Lower lobe of right lung (tissue), 2 donors: ENCODE measurements around the gene SNRK. TPM values are rescaled to one million over a fixed set of nuclear protein-coding genes. Genes with fewer than 3 reads are reported as not detected.

Experiments used
- ATAC-seq, 2 donors: fragments of 200-7000 bp; cut with Tn5 transposase; one replicate each; pipeline ENCODE4 v1.9.1; 2020 to 2022; ENCODE audit warnings: mild to moderate bottlenecking in 2 of 2, moderate library complexity in 2 of 2
- DNase-seq: peaks from one replicate; pipeline ENCODE4 v3.0.0-alpha.2; 2020
- H3K27ac ChIP-seq: fragments of 200-600 bp; one replicate; pipeline ENCODE4 v1.8.0; 2022
- H3K27me3 ChIP-seq: fragments of 200-600 bp; one replicate; pipeline ENCODE4 v1.8.0; 2022; ENCODE audit warnings: low read depth
- H3K36me3 ChIP-seq: fragments of 200-600 bp; one replicate; pipeline ENCODE4 v1.8.0; 2022; ENCODE audit warnings: mild to moderate bottlenecking
- H3K4me1 ChIP-seq: fragments of 200-600 bp; one replicate; pipeline ENCODE4 v1.8.0; 2022
- H3K4me3 ChIP-seq: fragments of 200-600 bp; one replicate; pipeline ENCODE4 v1.8.0; 2022; ENCODE audit warnings: mild to moderate bottlenecking
- H3K9me3 ChIP-seq: fragments of 200-600 bp; one replicate; pipeline ENCODE4 v1.8.0; 2022
- intact Hi-C: fragments of 100-400 bp; cut with DNase I; formaldehyde crosslinking; loops from one replicate; pipeline ENCODE4 v1.11.0; 2022
- total RNA-seq: library from RNA; stranded (reverse); fragmentation: NEBNext Ultra II Directional; extraction: Animal tissue kit (Norgen Biotek cat#: 25700); gene quantifications from one replicate; pipeline ENCODE4 v1.2.1, GENCODE V29; 2021
- TF ChIP-seq, protein P1 (sequence below): fragments of 200-600 bp; IDR thresholded peaks from one replicate; pipeline ENCODE4 v1.8.0; 2022; ENCODE audit warnings: antibody characterized with exemption, mild to moderate bottlenecking
- donor health status: DM: no; HTN: yes; CAD: no; lungs with severe emphysema.

SNRK gene
- total RNA-seq, 1 donor from 2014 or later = 55.1 TPM

DNA sequence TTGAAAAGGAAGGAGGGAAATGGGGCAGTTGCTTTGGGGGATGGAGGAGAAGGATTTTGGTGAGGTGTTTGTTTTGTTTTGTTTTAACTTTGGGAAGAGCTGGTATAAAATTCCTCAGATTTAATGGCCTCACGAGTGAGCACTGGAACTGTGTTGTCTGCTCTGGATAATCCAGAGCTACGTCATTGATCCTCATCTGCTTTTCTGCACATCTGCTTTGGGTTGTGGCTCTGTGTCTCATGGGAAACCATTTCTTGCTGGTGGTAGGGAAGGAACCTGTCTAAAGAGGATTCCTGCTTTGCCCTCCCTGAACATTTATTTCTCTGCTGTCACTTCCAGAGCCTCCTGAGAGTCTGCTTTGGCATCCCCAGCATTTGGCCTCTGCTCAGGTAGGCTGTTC, 3.1 kb downstream of the SNRK start:
- Histone ChIP-seq H3K4me1 (peaks cover 71% of the 10 kb centered on the region), H3K4me3 (peak overlapping the region; percentile 70), H3K27ac (peak overlapping the region; percentile 83), H3K9me3 (no peaks in the 10 kb centered on the region), H3K27me3 (no peaks in the 10 kb centered on the region), H3K36me3 (peaks cover 4% of the 10 kb centered on the region)
- DNase-seq = no peak
- TF ChIP-seq, protein P1, sequence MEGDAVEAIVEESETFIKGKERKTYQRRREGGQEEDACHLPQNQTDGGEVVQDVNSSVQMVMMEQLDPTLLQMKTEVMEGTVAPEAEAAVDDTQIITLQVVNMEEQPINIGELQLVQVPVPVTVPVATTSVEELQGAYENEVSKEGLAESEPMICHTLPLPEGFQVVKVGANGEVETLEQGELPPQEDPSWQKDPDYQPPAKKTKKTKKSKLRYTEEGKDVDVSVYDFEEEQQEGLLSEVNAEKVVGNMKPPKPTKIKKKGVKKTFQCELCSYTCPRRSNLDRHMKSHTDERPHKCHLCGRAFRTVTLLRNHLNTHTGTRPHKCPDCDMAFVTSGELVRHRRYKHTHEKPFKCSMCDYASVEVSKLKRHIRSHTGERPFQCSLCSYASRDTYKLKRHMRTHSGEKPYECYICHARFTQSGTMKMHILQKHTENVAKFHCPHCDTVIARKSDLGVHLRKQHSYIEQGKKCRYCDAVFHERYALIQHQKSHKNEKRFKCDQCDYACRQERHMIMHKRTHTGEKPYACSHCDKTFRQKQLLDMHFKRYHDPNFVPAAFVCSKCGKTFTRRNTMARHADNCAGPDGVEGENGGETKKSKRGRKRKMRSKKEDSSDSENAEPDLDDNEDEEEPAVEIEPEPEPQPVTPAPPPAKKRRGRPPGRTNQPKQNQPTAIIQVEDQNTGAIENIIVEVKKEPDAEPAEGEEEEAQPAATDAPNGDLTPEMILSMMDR = no peak
- intact Hi-C loops = loop anchor here (10.0 kb wide), 1 partner anchor 115 kb away; no protein-coding TSS in a partner anchor
- ATAC-seq = no peak

DNA sequence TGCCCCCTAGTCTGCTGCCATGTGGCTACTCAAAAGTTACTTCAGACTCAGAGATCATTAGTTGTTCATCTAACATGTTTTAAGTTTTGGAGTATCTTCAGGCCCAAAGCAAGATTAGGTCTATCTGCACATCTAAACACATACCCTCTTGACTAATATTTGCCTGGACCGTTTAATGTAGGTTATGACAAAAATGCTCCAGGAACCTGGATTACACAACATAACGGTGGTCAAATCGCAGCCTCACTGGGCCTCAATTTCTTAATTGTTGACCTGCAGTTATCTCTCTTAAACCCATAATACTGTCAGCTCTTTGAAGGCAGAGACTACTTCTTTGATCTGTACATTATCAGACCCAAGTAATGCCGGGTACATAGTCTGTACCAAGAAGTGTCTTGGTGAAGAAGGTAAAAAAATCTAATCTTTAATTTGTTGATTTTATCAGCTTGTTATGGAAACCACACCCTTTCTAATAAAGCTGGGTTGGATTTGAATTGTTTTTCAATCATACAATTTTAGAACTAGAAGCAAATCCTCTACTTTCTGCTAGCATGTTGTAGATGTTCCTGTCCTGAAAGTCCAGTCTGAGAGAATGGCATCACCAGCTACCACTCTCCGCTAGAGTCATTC, 3.6 kb downstream of the SNRK start:
- intact Hi-C loops = loop anchor here (10.0 kb wide), 1 partner anchor 115 kb away; no protein-coding TSS in a partner anchor
- Histone ChIP-seq H3K36me3 (peaks cover 4% of the 10 kb centered on the region), H3K27ac (peak overlapping the region; percentile 83), H3K4me3 (peak overlapping the region; percentile 70), H3K27me3 (no peaks in the 10 kb centered on the region), H3K9me3 (no peaks in the 10 kb centered on the region), H3K4me1 (peaks cover 77% of the 10 kb centered on the region)
- TF ChIP-seq, protein P1 = no peak
- no peak for ATAC-seq
- DNase-seq = no peak

DNA sequence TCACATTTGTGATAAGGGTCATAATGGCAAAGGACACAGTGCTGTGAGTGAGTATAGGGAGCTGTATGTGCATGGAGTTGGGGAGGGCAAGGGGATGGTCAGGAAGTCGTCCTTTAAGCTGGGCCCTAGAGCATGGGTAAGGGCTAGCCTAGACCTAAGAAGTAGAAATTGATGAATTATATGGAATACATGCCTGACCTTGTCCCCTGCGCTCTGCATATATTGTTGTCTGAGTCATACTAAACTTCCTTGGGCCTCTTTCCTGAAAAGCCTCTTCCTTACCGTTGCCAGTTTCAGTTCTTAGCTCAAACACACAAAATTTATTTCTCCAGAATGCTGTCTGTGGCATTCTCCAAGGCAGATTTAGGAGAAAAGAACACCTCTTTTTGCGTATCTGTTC, 4.6 kb downstream of the SNRK start:
- no peak for DNase-seq
- peak overlapping the region; percentile 83 for H3K27ac ChIP-seq
- peaks cover 82% of the 10 kb centered on the region for H3K4me1 ChIP-seq
- intact Hi-C loops = no loop called here
- TF ChIP-seq, protein P1 = no peak
- H3K9me3 ChIP-seq = no peaks in the 10 kb centered on the region
- no peaks in the 10 kb centered on the region for H3K27me3 ChIP-seq
- ATAC-seq = no peak
- H3K36me3 ChIP-seq = peaks cover 4% of the 10 kb centered on the region
- peak overlapping the region; percentile 70 for H3K4me3 ChIP-seq

DNA sequence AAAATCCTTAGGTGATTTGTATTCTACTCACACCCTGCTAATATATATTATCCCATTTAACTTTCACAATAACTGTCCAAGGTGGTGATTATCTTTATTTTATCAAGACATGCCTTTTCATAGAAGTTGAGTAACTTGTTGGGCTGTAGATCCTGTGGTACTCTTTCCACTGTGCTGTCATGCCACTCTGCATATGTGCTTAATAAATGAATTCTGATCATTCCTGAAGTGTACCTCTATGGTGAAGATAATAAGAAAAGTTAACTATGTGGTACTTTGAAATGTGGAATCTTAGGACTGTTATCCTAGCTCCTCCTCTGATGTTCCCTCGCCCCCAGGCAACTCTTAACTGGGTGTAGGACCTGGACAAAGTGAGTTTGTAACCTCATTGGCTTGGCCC, 5.2 kb downstream of the SNRK start:
- H3K4me1 ChIP-seq = peaks cover 87% of the 10 kb centered on the region
- H3K9me3 ChIP-seq = no peaks in the 10 kb centered on the region
- peak overlapping the region; percentile 70 for H3K4me3 ChIP-seq
- ATAC-seq (no peak), DNase-seq (no peak)
- intact Hi-C loops = no loop called here
- TF ChIP-seq, protein P1 = no peak
- no peaks in the 10 kb centered on the region for H3K27me3 ChIP-seq
- peaks cover 4% of the 10 kb centered on the region for H3K36me3 ChIP-seq
- H3K27ac ChIP-seq = peak overlapping the region; percentile 83

DNA sequence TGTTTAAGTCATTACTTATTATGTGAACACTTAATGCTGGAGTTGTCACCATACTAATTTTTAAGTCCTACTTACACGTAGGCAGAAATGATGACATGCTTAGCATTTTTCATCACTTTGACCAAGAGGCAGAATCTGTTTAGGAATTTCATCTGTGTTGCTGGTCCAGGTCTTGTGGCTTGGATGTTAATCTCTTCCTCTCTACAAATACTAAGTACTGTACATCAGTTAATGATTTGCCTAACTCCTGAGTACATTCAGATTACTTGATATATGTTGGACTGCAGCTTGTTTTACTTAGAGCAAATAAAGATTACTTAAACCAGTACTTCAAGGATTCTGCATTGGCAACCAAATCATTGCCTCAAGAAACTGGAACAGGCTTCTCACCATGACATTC, 8.6 kb downstream of the SNRK start:
- H3K4me1 ChIP-seq = peaks cover 92% of the 10 kb centered on the region
- no peak overlapping the region for H3K27ac ChIP-seq
- no peaks in the 10 kb centered on the region for H3K27me3 ChIP-seq
- no peak for DNase-seq
- no peaks in the 10 kb centered on the region for H3K9me3 ChIP-seq
- H3K4me3 ChIP-seq = no peak overlapping the region
- intact Hi-C loops = no loop called here
- TF ChIP-seq, protein P1 = no peak
- peaks cover 4% of the 10 kb centered on the region for H3K36me3 ChIP-seq
- peak in 1 of 2 donors; percentile 36 for ATAC-seq
